Measurements from ENCODE around the gene LIMCH1.

LIMCH1 gene

DNA sequence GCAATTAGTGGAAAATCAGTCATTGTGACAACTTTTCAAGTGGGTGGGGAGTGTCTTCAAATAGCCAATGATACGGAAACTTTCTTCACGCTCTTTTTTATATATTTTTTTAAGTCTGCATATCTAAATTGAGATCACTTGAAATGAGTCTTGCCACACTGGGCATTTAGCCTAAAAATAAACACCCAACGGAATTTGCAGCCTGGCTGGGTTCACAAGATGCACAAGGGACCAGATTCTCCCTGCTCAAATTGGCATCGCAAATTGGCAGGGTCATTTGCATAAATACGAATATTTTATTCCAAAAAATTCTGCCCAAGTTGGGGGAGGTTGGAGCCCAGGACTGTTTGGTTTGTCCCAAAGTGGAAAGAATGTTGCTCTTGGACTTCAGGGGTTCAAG lies 87.6 kb downstream of the LIMCH1 start:
- TF ChIP-seq, protein P1, sequence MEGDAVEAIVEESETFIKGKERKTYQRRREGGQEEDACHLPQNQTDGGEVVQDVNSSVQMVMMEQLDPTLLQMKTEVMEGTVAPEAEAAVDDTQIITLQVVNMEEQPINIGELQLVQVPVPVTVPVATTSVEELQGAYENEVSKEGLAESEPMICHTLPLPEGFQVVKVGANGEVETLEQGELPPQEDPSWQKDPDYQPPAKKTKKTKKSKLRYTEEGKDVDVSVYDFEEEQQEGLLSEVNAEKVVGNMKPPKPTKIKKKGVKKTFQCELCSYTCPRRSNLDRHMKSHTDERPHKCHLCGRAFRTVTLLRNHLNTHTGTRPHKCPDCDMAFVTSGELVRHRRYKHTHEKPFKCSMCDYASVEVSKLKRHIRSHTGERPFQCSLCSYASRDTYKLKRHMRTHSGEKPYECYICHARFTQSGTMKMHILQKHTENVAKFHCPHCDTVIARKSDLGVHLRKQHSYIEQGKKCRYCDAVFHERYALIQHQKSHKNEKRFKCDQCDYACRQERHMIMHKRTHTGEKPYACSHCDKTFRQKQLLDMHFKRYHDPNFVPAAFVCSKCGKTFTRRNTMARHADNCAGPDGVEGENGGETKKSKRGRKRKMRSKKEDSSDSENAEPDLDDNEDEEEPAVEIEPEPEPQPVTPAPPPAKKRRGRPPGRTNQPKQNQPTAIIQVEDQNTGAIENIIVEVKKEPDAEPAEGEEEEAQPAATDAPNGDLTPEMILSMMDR (conservative IDR thresholded peaks at IDR 0.05; ENCODE audit: low read depth, low read length) = no peak
- Histone ChIP-seq H3K4me1 (ENCODE audit: low read depth, poor library complexity, severe bottlenecking) (no peaks in the 10 kb centered on the region), H3K79me2 (ENCODE audit: insufficient read depth, low read depth) (no peaks in the 10 kb centered on the region), H3K36me3 (ENCODE audit: insufficient read depth) (no peaks in the 10 kb centered on the region), H3K4me3 (IDR thresholded peaks at IDR 0.05; ENCODE audit: insufficient read depth, low read depth, low read length) (no peak overlapping the region), H3K9ac (no peak overlapping the region), H3K4me2 (no peak overlapping the region), H4K20me1 (ENCODE audit: insufficient read depth) (no peaks in the 10 kb centered on the region), H3K27ac (no peak overlapping the region), H3K27me3 (ENCODE audit: insufficient read depth, low read depth) (no peaks in the 10 kb centered on the region), H2AFZ (ENCODE audit: low read depth) (no peak overlapping the region)

GRCh38 chr4:41628936-41629335 lies 91.0 kb downstream of the LIMCH1 start:
- Histone ChIP-seq H3K4me2 (no peak overlapping the region), H2AFZ (ENCODE audit: low read depth) (no peak overlapping the region), H3K36me3 (ENCODE audit: insufficient read depth) (no peaks in the 10 kb centered on the region), H3K4me1 (ENCODE audit: low read depth, poor library complexity, severe bottlenecking) (no peaks in the 10 kb centered on the region), H3K27ac (no peak overlapping the region), H3K4me3 (IDR thresholded peaks at IDR 0.05; ENCODE audit: insufficient read depth, low read depth, low read length) (no peak overlapping the region), H3K27me3 (ENCODE audit: insufficient read depth, low read depth) (no peaks in the 10 kb centered on the region), H4K20me1 (ENCODE audit: insufficient read depth) (no peaks in the 10 kb centered on the region), H3K9ac (no peak overlapping the region), H3K79me2 (ENCODE audit: insufficient read depth, low read depth) (no peaks in the 10 kb centered on the region)
- TF ChIP-seq, protein P1 (conservative IDR thresholded peaks at IDR 0.05; ENCODE audit: low read depth, low read length) = no peak

- Histone ChIP-seq H3K4me1 (ENCODE audit: low read depth, poor library complexity, severe bottlenecking) (no peaks in the 10 kb centered on the region), H3K27me3 (ENCODE audit: insufficient read depth, low read depth) (no peaks in the 10 kb centered on the region), H2AFZ (ENCODE audit: low read depth) (no peak overlapping the region), H3K36me3 (ENCODE audit: insufficient read depth) (no peaks in the 10 kb centered on the region), H3K79me2 (ENCODE audit: insufficient read depth, low read depth) (no peaks in the 10 kb centered on the region), H3K4me3 (IDR thresholded peaks at IDR 0.05; ENCODE audit: insufficient read depth, low read depth, low read length) (no peak overlapping the region), H3K4me2 (no peak overlapping the region), H3K9ac (no peak overlapping the region), H4K20me1 (ENCODE audit: insufficient read depth) (no peaks in the 10 kb centered on the region), H3K27ac (no peak overlapping the region)
- TF ChIP-seq, protein P1 (conservative IDR thresholded peaks at IDR 0.05; ENCODE audit: low read depth, low read length) = no peak
Measured at GRCh38 chr4:41631523-41631922, 93.6 kb downstream of the LIMCH1 start.

DNA sequence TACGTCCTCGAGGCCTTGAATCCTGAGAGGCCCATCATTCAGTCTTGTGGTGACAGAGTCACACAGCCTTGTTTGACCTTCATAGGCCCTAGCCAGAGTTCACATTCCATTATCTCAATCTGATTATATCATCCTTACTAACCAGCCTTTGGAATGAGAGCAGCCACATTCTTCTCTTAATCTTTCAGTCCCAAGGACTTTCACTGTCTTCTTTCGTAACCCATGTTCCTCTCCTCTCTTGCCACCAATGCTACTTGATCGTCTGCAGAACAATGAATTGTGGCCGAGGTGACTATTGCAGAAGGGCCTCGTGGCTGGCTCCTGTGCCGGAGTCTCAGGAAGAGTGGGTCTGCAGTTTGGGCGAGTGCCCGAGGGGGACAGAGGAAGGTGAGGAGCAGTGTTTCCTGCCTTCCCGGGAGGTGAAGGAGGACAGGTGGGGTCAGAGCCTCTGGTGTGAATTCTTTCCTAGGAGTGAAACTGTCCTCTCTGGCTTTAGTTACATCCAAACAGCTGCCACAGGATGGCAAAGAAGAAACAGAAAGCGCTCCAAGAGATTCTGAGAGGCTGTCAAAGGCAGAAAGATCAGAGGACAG lies 94.6 kb downstream of the LIMCH1 start:
- Histone ChIP-seq H3K9ac (no peak overlapping the region), H3K79me2 (ENCODE audit: insufficient read depth, low read depth) (no peaks in the 10 kb centered on the region), H3K27ac (no peak overlapping the region), H3K27me3 (ENCODE audit: insufficient read depth, low read depth) (no peaks in the 10 kb centered on the region), H3K4me1 (ENCODE audit: low read depth, poor library complexity, severe bottlenecking) (no peaks in the 10 kb centered on the region), H4K20me1 (ENCODE audit: insufficient read depth) (no peaks in the 10 kb centered on the region), H3K4me3 (IDR thresholded peaks at IDR 0.05; ENCODE audit: insufficient read depth, low read depth, low read length) (no peak overlapping the region), H3K4me2 (no peak overlapping the region), H2AFZ (ENCODE audit: low read depth) (no peak overlapping the region), H3K36me3 (ENCODE audit: insufficient read depth) (no peaks in the 10 kb centered on the region)
- TF ChIP-seq, protein P1 (conservative IDR thresholded peaks at IDR 0.05; ENCODE audit: low read depth, low read length) = no peak
